ENCODE data around the gene FAM114A1.

FAM114A1 gene

GRCh38 chr4:38979081-38979480 is 111.5 kb downstream of the FAM114A1 start:
- no peaks in the 10 kb centered on the region for H3K36me3 ChIP-seq (ENCODE audit: control insufficient read depth in 2 of 2, insufficient read depth in 1 of 2, low read length in 2 of 2)
- POLR2A ChIA-PET: no interaction called here
- no peak overlapping the region for H3K27ac ChIP-seq (ENCODE audit: extremely low read depth, low read depth, low read length)

GRCh38 chr4:38979511-38980230 is 112.1 kb downstream of the FAM114A1 start:
- ChIA-PET CTCF (no interaction called here), POLR2A (no interaction called here)
- no peaks in the 10 kb centered on the region for H3K4me1 ChIP-seq (ENCODE audit: control insufficient read depth, insufficient read depth, low read length)
- no peak for TF ChIP-seq ZEB2 (tag by site-specific recombination; IDR thresholded peaks at IDR 0.05)
- no peak for TF ChIP-seq ELK4 (IDR thresholded peaks at IDR 0.05; ENCODE audit: borderline replicate concordance, low read depth, low read length)
- no peak for TF ChIP-seq ZNF704 (tag by site-specific recombination; IDR thresholded peaks at IDR 0.05)
- TF ChIP-seq ZNF501 (tag by site-specific recombination; IDR thresholded peaks at IDR 0.05): no peak
- no peak for TF ChIP-seq SCRT2 (tag by site-specific recombination; IDR thresholded peaks at IDR 0.05)
- TF ChIP-seq PRDM6 (tag by site-specific recombination; IDR thresholded peaks at IDR 0.05): no peak
- TF ChIP-seq PRDM4 (tag by site-specific recombination; IDR thresholded peaks at IDR 0.05): no peak
- TF ChIP-seq MYNN (tag by site-specific recombination; IDR thresholded peaks at IDR 0.05; ENCODE audit: borderline replicate concordance): no peak
- no peak for TF ChIP-seq RBAK (tag by site-specific recombination; IDR thresholded peaks at IDR 0.05)
- no peak for TF ChIP-seq ZNF18 (tag by site-specific recombination; IDR thresholded peaks at IDR 0.05)
- TF ChIP-seq ZBTB8A (tag by site-specific recombination; IDR thresholded peaks at IDR 0.05): no peak
- TF ChIP-seq ZFHX2 (tag by site-specific recombination; conservative IDR thresholded peaks at IDR 0.05): no peak
- TF ChIP-seq MZF1 (tag by site-specific recombination; IDR thresholded peaks at IDR 0.05; ENCODE audit: borderline replicate concordance): no peak
- no peak for TF ChIP-seq ZNF335 (tag by site-specific recombination; conservative IDR thresholded peaks at IDR 0.05)
- TF ChIP-seq ZNF571 (tag by site-specific recombination; IDR thresholded peaks at IDR 0.05): no peak
- no peak overlapping the region for H3K4me3 ChIP-seq (ENCODE audit: low read depth, low read length)
- H3K27ac ChIP-seq (ENCODE audit: extremely low read depth, low read depth, low read length): no peak overlapping the region
- H3K9me3 ChIP-seq (ENCODE audit: control insufficient read depth, insufficient read depth, low read depth, low read length): no peaks in the 10 kb centered on the region
- H3K36me3 ChIP-seq (ENCODE audit: control insufficient read depth in 2 of 2, insufficient read depth in 1 of 2, low read length in 2 of 2): no peaks in the 10 kb centered on the region

More at GRCh38 chr4:38979081-38979480, 111.5 kb downstream of the FAM114A1 start:
- no peaks in the 10 kb centered on the region for H3K9me3 ChIP-seq (ENCODE audit: control insufficient read depth, insufficient read depth, low read depth, low read length)
- CTCF ChIA-PET: no interaction called here
- TF ChIP-seq HOXD13 (CRISPR knock-in tag; IDR thresholded peaks at IDR 0.05; ENCODE audit: borderline replicate concordance): no peak
- H3K4me1 ChIP-seq (ENCODE audit: control insufficient read depth, insufficient read depth, low read length): no peaks in the 10 kb centered on the region
- no peak overlapping the region for H3K4me3 ChIP-seq (ENCODE audit: low read depth, low read length)

All from HEK293 (cell line).